Ascending aorta (tissue), 2 donors: ENCODE measurements around the gene PIK3CA. TPM values are rescaled to one million over a fixed set of nuclear protein-coding genes. Genes with fewer than 3 reads are reported as not detected.

Experiments used
- DNase-seq, 2 donors: peaks; one replicate each; pipeline ENCODE4 v3.0.0-alpha.2; 2019; ENCODE audit warnings: low spot score in 2 of 2
- H3K27ac ChIP-seq, 2 donors: fragments of 200-600 bp; sonication (generic); one replicate each; pipeline ENCODE4 v1.5.1; 2016 to 2017; ENCODE audit warnings: mild to moderate bottlenecking in 1 of 2
- H3K27me3 ChIP-seq: fragments of 200-600 bp; sonication (generic); one replicate; pipeline ENCODE4 v1.5.1; 2017
- H3K36me3 ChIP-seq, 2 donors: fragments of 200-600 bp; sonication (generic); one replicate each; pipeline ENCODE4 v1.5.1; 2016
- H3K4me1 ChIP-seq, 2 donors: fragments of 200-600 bp; sonication (generic); one replicate each; pipeline ENCODE4 v1.5.1; 2016 to 2017; ENCODE audit warnings: mild to moderate bottlenecking in 1 of 2
- H3K4me3 ChIP-seq, 2 donors: fragments of 200-600 bp; sonication (generic); one replicate each; pipeline ENCODE4 v1.5.1; 2016 to 2017; ENCODE audit warnings: mild to moderate bottlenecking in 1 of 2
- H3K9me3 ChIP-seq, 2 donors: fragments of 200-600 bp; sonication (generic); one replicate each; pipeline ENCODE4 v1.5.1; 2016
- CTCF ChIP-seq, 3 experiments: fragments of 200-600 bp in 2 of 3; fragments of 450-650 bp in 1 of 3; sonication (generic) in 2 of 3; IDR thresholded peaks; one replicate each; pipeline ENCODE4 v1.5.1; 2016 to 2019; ENCODE audit warnings: antibody characterized with exemption in 3 of 3, mild to moderate bottlenecking in 1 of 3, moderate library complexity in 1 of 3
- intact Hi-C: fragments of 100-400 bp; cut with DNase I; formaldehyde crosslinking; loops from one replicate; pipeline ENCODE4 v1.15.1; 2023
- total RNA-seq: library from RNA; depleted of rRNA; stranded (reverse); fragments of >200 nt; gene quantifications from one replicate; pipeline ENCODE4 v1.1.0, GENCODE V29; 2016

The PIK3CA gene
- total RNA-seq, 1 donor from 2014 or later, result 12.7 TPM

- no peak for DNase-seq
- H3K4me1 ChIP-seq, result peaks cover 0 to under 1% of the 10 kb centered on the region in 2 donors
- H3K4me3 ChIP-seq, result no peak overlapping the region
- TF ChIP-seq CTCF (IDR thresholded peaks at IDR 0.05), result no peak
- peaks cover 5 to 22% of the 10 kb centered on the region in 2 donors for H3K9me3 ChIP-seq
- intact Hi-C loops, result no loop called here
- no peak overlapping the region for H3K27ac ChIP-seq
- no peaks in the 10 kb centered on the region for H3K27me3 ChIP-seq
- H3K36me3 ChIP-seq, result no peaks in the 10 kb centered on the region
These were observed 24.4 kb downstream of the PIK3CA start for GRCh38 chr3:179172546-179172945.

GRCh38 chr3:179174316-179174715 is 26.2 kb downstream of the PIK3CA start:
- TF ChIP-seq CTCF (IDR thresholded peaks at IDR 0.05), result no peak
- no peak overlapping the region for H3K27ac ChIP-seq
- intact Hi-C loops, result no loop called here

GRCh38 chr3:179174898-179175297 is 26.7 kb downstream of the PIK3CA start:
- H3K27ac ChIP-seq, result peak overlapping the region in 1 of 2 donors; percentile 39
- H3K4me3 ChIP-seq, result peak overlapping the region in 1 of 2 donors; percentile 8
- no peak for TF ChIP-seq CTCF (IDR thresholded peaks at IDR 0.05)
- intact Hi-C loops, result no loop called here
- DNase-seq, result no peak
- H3K27me3 ChIP-seq, result no peaks in the 10 kb centered on the region
- peaks cover 5 to 22% of the 10 kb centered on the region in 2 donors for H3K9me3 ChIP-seq
- peaks cover 5 to 12% of the 10 kb centered on the region in 2 donors for H3K4me1 ChIP-seq
- no peaks in the 10 kb centered on the region for H3K36me3 ChIP-seq

More at GRCh38 chr3:179174316-179174715, 26.2 kb downstream of the PIK3CA start:
- DNase-seq, result no peak
- Histone ChIP-seq H3K4me1 (peaks cover 5 to 8% of the 10 kb centered on the region in 2 donors), H3K9me3 (peaks cover 5 to 22% of the 10 kb centered on the region in 2 donors), H3K36me3 (no peaks in the 10 kb centered on the region), H3K4me3 (no peak overlapping the region), H3K27me3 (no peaks in the 10 kb centered on the region)

GRCh38 chr3:179175358-179175757 is 27.2 kb downstream of the PIK3CA start:
- Histone ChIP-seq H3K9me3 (peaks cover 5 to 22% of the 10 kb centered on the region in 2 donors), H3K27me3 (no peaks in the 10 kb centered on the region), H3K36me3 (no peaks in the 10 kb centered on the region), H3K4me1 (peaks cover 5 to 17% of the 10 kb centered on the region in 2 donors), H3K27ac (peak overlapping the region in 1 of 2 donors; percentile 39), H3K4me3 (peak overlapping the region in 1 of 2 donors; percentile 8)
- no peak for TF ChIP-seq CTCF (IDR thresholded peaks at IDR 0.05)
- intact Hi-C loops, result no loop called here
- no peak for DNase-seq

GRCh38 chr3:179177611-179178010 is 29.5 kb downstream of the PIK3CA start:
- TF ChIP-seq CTCF (IDR thresholded peaks at IDR 0.05), result no peak
- no peak for DNase-seq
- peaks cover 13 to 29% of the 10 kb centered on the region in 2 donors for H3K4me1 ChIP-seq
- peak overlapping the region in 1 of 2 donors; percentile 1 for H3K27ac ChIP-seq
- no peaks in the 10 kb centered on the region for H3K36me3 ChIP-seq
- no peak overlapping the region for H3K4me3 ChIP-seq
- intact Hi-C loops, result no loop called here
- peaks cover 0 to 7% of the 10 kb centered on the region in 2 donors for H3K9me3 ChIP-seq
- no peaks in the 10 kb centered on the region for H3K27me3 ChIP-seq

GRCh38 chr3:179179256-179179655 is 31.1 kb downstream of the PIK3CA start:
- intact Hi-C loops, result no loop called here
- H3K36me3 ChIP-seq, result no peaks in the 10 kb centered on the region
- TF ChIP-seq CTCF (IDR thresholded peaks at IDR 0.05), result no peak
- no peaks in the 10 kb centered on the region for H3K27me3 ChIP-seq
- no peaks in the 10 kb centered on the region for H3K9me3 ChIP-seq
- H3K27ac ChIP-seq, result peak overlapping the region; percentile 76 to 86
- peaks cover 18 to 44% of the 10 kb centered on the region in 2 donors for H3K4me1 ChIP-seq
- H3K4me3 ChIP-seq, result no peak overlapping the region
- DNase-seq, result no peak
